Measurements from ENCODE around the gene MYBPC2.

- TF ChIP-seq POLR2AphosphoS5 (IDR thresholded peaks at IDR 0.05; ENCODE audit: insufficient read depth, low read depth, low read length) (no peak), CTCF (IDR thresholded peaks at IDR 0.05; ENCODE audit: extremely low read depth in 1 of 2, insufficient read depth in 1 of 2, low read depth in 1 of 2, low read length in 2 of 2) (no peak)
Observed at GRCh38 chr19:50459067-50459456, 26.4 kb downstream of the MYBPC2 start.
